OCI-LY3 (cell line): Measurements from ENCODE around the gene GPAT3.
A peak's percentile ranks its signal among the peaks of the same experiment; 100 is the strongest.

Experiments used
- H2AFZ ChIP-seq: fragments of 200-600, 300-600 bp; shearing (Covaris generic); 2 replicates; pipeline ENCODE4 v1.6.0; 2014; ENCODE audit warnings: antibody characterized with exemption, low read depth, low read length
- H3K27ac ChIP-seq: fragments of 200-600, 300-600 bp; sonication (generic); 2 replicates; pipeline ENCODE4 v1.5.1; 2014; ENCODE audit warnings: mild to moderate bottlenecking, low read length, moderate library complexity, mixed read lengths
- H3K27me3 ChIP-seq: fragments of 200-600, 300-600 bp; sonication (generic); 2 replicates; pipeline ENCODE4 v1.6.1; 2014; ENCODE audit warnings: low read depth, low read length, mixed read lengths
- H3K36me3 ChIP-seq: fragments of 200-600, 300-600 bp; sonication (generic); replicated peaks from 2 replicates; pipeline ENCODE3; 2014; ENCODE audit warnings: low read depth, low read length, mixed read lengths
- H3K4me1 ChIP-seq: fragments of 300-600, 200-600 bp; sonication (generic); 2 replicates; pipeline ENCODE4 v1.6.1; 2014; ENCODE audit warnings: low read length, mixed read lengths
- H3K4me2 ChIP-seq: fragments of 200-600, 300-600 bp; sonication (generic); 2 replicates; pipeline ENCODE4 v1.6.1; 2014; ENCODE audit warnings: low read length, mixed read lengths
- H3K4me3 ChIP-seq: fragments of 300-600, 200-600 bp; sonication (generic); 2 replicates; pipeline ENCODE4 v1.5.1; 2014; ENCODE audit warnings: antibody characterized with exemption, mild to moderate bottlenecking, low read length, moderate library complexity
- H3K79me2 ChIP-seq: fragments of 300-600, 200-600 bp; shearing (Covaris generic); 2 replicates; pipeline ENCODE4 v1.6.1; 2014; ENCODE audit warnings: mild to moderate bottlenecking, low read length, mixed read lengths
- H3K9ac ChIP-seq: fragments of 300-600, 200-600 bp; shearing (Covaris generic); 2 replicates; pipeline ENCODE4 v1.6.0; 2014; ENCODE audit warnings: mild to moderate bottlenecking, low read length, moderate library complexity
- H3K9me3 ChIP-seq: fragments of 200-600, 300-600 bp; shearing (Covaris generic); 2 replicates; pipeline ENCODE4 v1.6.1; 2014; ENCODE audit warnings: low read length, mixed read lengths; ENCODE audit not compliant: insufficient read depth
- H4K20me1 ChIP-seq: fragments of 200-600, 300-600 bp; sonication (generic); 2 replicates; pipeline ENCODE4 v1.6.1; 2016; ENCODE audit warnings: low read length, mixed read lengths; ENCODE audit not compliant: insufficient read depth
- CTCF ChIP-seq: fragments of 200-600, 300-600 bp; sonication (generic); IDR thresholded peaks from 2 replicates; pipeline ENCODE4 v1.5.1; 2014; ENCODE audit warnings: antibody characterized with exemption, low read length, low read depth
- EZH2phosphoT487 ChIP-seq: fragments of 200-600 bp; shearing (Covaris generic); IDR thresholded peaks from 2 replicates; pipeline ENCODE4 v1.6.1; 2018; ENCODE audit warnings: antibody characterized with exemption, mixed run types, low read depth

Gene GPAT3

GRCh38 chr4:83636930-83637329, 101.0 kb downstream of the GPAT3 start:
- no peak for TF ChIP-seq EZH2phosphoT487
- no peak for TF ChIP-seq CTCF
- Histone ChIP-seq H4K20me1 (no peaks in the 10 kb centered on the region), H3K4me3 (no peak overlapping the region), H3K36me3 (no peaks in the 10 kb centered on the region), H3K4me2 (no peak overlapping the region), H3K27me3 (peaks cover 11% of the 10 kb centered on the region; the same call in 1 of the 2 replicates), H3K27ac (no peak overlapping the region), H2AFZ (no peak overlapping the region), H3K4me1 (0 out of 2 replicates have a peak, but pooled peaks cover 2% of the 10 kb centered on the region), H3K9me3 (no peaks in the 10 kb centered on the region), H3K9ac (no peak overlapping the region), H3K79me2 (no peaks in the 10 kb centered on the region)

GRCh38 chr4:83639849-83640493, 104.1 kb downstream of the GPAT3 start:
- Histone ChIP-seq H3K79me2 (no peaks in the 10 kb centered on the region), H3K4me3 (no peak overlapping the region), H3K9ac (no peak overlapping the region), H3K9me3 (no peaks in the 10 kb centered on the region), H3K4me2 (peak overlapping the region; percentile 39; the same call in 1 of the 2 replicates), H3K36me3 (no peaks in the 10 kb centered on the region), H4K20me1 (no peaks in the 10 kb centered on the region), H2AFZ (peak overlapping the region; percentile 55; the same call in 1 of the 2 replicates), H3K27me3 (peaks cover 13% of the 10 kb centered on the region; the same call in 1 of the 2 replicates), H3K4me1 (0 out of 2 replicates have a peak, but pooled peaks cover 2% of the 10 kb centered on the region), H3K27ac (no peak overlapping the region)
- TF ChIP-seq EZH2phosphoT487 (no peak), CTCF (peak; percentile 92)

- Histone ChIP-seq H3K4me3 (no peak overlapping the region), H3K9ac (no peak overlapping the region)
- TF ChIP-seq CTCF: no peak
- no peak for TF ChIP-seq EZH2phosphoT487
Measured at GRCh38 chr4:83643036-83643435, 107.1 kb downstream of the GPAT3 start.

GRCh38 chr4:83644677-83645659, 109.1 kb downstream of the GPAT3 start:
- H4K20me1 ChIP-seq: no peaks in the 10 kb centered on the region
- H3K4me2 ChIP-seq: peak overlapping the region; percentile 39
- no peaks in the 10 kb centered on the region for H3K36me3 ChIP-seq
- TF ChIP-seq CTCF: peak; percentile 94
- no peak for TF ChIP-seq EZH2phosphoT487
- H3K9ac ChIP-seq: no peak overlapping the region
- H3K27me3 ChIP-seq: peaks cover 29% of the 10 kb centered on the region
- no peaks in the 10 kb centered on the region for H3K79me2 ChIP-seq
- H3K4me1 ChIP-seq: 0 out of 2 replicates have a peak, but pooled peaks cover 2% of the 10 kb centered on the region
- no peak overlapping the region for H3K27ac ChIP-seq
- H3K4me3 ChIP-seq: peak overlapping the region; percentile 17; the same call in 1 of the 2 replicates
- H3K9me3 ChIP-seq: no peaks in the 10 kb centered on the region
- H2AFZ ChIP-seq: no peak overlapping the region

More at GRCh38 chr4:83643036-83643435, 107.1 kb downstream of the GPAT3 start:
- Histone ChIP-seq H3K4me1 (0 out of 2 replicates have a peak, but pooled peaks cover 2% of the 10 kb centered on the region), H3K36me3 (no peaks in the 10 kb centered on the region), H3K27ac (no peak overlapping the region), H3K27me3 (peaks cover 29% of the 10 kb centered on the region), H3K4me2 (no peak overlapping the region), H2AFZ (no peak overlapping the region), H4K20me1 (no peaks in the 10 kb centered on the region), H3K9me3 (no peaks in the 10 kb centered on the region), H3K79me2 (no peaks in the 10 kb centered on the region)
